Bone marrow (tissue), 2 donors: Measurements from ENCODE around the gene LSM14A.
"Not testable (repeated sequence)": the region's sequence is repeated elsewhere in the genome, so short reads cannot be mapped to it uniquely, and the experiment has no call there.

Source experiments
- DNase-seq, 2 donors: peaks; one replicate each; lab custom pipeline; 2025; lab: John Stamatoyannopoulos, UW

Gene LSM14A

DNA sequence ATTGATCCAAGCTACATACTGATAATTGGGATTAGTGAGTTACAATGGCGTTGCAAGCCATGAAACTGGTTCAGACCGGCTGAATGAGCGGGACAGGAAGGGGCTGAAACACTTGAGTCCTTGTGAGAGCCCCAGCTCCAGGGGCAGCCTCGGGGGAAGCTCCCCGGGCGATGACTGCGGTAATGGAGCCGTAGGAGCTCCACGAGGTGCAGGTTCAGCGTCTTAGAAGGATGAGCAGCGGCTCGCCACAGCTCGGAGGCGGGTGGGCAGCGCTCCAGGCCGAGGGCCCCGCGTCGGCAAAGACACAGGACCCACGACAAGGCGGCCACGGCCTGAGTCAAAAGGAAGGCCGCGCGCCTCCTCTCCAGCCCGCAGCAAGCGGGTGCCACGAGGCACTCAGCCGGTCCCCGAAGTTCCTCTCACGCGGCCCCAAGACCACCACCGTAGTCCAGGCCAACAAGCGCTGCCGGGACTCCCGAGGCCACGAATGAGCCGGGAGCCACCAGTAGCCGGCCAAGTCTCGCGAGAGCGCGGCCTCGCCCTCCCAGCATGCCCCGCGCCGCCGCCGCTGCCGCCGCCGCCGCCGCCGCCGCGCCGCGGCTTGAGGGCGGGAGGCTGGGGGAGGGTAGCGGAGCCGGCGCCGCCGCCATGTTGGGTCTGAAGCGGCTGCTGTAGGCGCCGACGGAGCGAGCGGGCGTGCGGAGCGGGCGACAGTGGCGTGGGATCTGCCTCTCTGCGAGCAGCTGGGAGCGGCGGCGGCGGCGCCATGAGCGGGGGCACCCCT lies at the start of gene LSM14A:
TSS of gene LSM14A (plus strand) at position 628 of the 784 bp plus-strand sequence. CDS start at position 767, 139 bp downstream.
- peak; percentile 64 to 84 for DNase-seq

GRCh38 chr19:34124828-34125227 lies 47.5 kb upstream of the LSM14A start:
- DNase-seq, result no peak

- no peak for DNase-seq
Observed at GRCh38 chr19:34126966-34127365, 45.3 kb upstream of the LSM14A start.

GRCh38 chr19:34127684-34128189 lies 44.6 kb upstream of the LSM14A start:
- no peak for DNase-seq

DNA sequence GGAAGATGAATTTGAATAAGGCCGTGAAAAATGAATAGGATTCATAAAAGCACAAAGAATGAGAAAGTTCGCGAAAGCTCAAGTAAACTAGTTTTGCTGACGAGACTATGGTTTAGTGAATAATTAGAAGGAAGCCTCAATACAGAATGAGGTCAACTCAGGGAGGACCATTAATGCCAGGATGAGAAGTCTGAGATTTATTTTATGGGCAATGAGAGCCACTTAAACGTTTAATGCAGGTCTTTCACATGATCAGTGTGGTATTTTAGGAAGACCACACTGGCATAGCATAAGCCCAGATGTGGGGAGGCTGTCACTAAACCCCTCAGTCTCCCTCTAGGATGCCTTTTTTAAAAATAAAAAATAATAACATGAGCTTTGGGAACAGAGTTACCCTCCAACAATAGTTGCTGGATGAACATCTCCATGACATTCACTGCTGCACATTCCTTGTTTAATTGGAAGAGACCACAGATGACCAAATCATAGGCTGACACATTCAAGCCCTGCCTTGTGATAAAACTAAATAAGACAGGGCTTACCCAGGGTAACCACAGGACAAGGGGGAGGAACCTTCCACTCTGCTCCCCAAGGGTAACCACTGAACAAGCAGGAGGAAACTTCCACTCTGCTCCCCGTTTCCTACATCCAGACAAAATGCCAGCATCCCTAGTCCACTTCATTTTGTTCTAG lies 43.6 kb upstream of the LSM14A start:
- no peak for DNase-seq

- DNase-seq, result no peak
Observed at GRCh38 chr19:34131100-34131499, 41.2 kb upstream of the LSM14A start.

GRCh38 chr19:34132145-34132544 lies 40.2 kb upstream of the LSM14A start:
- DNase-seq, result not testable (repeated sequence)

- DNase-seq, result not testable (repeated sequence)
Observed at GRCh38 chr19:34132706-34133105, 39.6 kb upstream of the LSM14A start.

DNA sequence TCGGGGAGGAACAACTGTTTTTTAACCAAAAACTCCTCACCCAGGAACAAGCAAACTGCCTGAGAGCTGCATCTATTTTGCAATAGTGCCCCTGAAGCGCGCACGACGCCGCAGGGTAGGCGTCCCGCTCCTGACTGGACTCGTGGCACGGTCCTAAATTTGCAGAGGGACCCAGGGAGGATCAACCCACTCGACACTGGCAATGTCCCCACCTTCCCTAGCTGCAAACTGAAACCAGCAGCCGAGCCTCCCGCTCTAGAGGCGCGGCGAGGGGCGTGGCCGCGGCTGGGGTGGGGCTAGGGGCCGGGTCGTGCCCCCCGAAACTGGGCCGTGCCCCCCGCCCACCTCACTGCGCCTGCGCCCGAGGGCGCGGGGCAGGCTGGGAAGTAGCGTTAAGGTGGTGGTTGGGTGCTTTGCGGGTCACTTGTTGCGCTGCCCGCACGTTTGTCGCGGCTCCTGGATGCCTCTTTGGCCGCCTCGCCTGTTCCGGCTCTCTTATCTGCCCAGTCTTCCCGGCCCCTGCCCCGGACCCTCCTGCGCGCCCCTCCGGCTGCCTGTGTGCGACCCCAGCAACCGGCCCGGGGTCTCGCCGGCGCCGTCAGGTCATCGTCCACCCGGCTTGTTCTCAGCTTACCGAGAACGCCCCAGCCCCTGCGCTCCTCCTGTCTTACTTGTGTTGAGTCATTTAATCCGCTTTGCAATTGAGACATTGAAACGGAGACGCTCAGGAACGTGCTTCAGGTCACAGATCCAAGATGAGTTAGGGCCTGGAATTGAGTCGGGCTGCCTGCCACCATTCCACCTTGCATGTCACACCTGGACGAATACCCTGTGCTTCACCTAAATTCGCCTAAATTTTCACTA lies 37.9 kb upstream of the LSM14A start:
- peak; percentile 31 to 65 for DNase-seq

DNA sequence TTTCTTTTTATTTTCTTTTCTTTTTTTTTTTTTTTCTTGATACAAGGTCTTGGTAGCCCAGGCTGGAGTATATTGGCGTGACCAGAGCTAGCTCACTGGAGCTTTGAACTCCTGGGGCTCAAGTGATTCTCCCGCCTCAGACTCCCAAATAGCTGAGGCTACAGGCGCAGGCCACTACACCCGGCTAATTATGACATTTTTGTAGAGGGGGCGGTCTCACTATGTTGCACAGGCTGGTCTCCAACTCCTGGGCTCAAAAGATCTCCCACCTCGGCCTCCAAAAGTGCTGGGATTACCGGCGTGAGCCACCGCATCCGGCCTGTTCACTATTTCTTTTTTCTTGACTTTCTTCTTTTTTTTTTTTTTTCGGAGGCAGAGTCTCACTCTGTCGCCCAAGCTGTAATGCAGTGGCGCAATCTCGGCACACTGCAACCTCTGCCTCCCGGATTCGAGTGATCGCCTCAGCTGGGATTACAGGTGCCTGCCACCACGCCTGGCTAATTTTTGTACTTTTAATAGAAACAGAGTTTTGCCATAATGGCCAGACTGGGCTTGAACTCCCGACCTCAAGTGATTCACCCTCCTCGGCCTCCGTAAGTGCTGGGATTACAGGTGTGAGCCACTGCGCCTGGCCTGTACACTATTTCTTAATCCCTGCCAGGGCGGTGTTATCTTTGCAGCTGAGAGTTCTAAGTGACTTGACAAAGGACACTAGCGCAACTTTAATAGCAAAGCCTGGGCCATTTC lies 37.1 kb upstream of the LSM14A start:
- DNase-seq, result no peak

DNA sequence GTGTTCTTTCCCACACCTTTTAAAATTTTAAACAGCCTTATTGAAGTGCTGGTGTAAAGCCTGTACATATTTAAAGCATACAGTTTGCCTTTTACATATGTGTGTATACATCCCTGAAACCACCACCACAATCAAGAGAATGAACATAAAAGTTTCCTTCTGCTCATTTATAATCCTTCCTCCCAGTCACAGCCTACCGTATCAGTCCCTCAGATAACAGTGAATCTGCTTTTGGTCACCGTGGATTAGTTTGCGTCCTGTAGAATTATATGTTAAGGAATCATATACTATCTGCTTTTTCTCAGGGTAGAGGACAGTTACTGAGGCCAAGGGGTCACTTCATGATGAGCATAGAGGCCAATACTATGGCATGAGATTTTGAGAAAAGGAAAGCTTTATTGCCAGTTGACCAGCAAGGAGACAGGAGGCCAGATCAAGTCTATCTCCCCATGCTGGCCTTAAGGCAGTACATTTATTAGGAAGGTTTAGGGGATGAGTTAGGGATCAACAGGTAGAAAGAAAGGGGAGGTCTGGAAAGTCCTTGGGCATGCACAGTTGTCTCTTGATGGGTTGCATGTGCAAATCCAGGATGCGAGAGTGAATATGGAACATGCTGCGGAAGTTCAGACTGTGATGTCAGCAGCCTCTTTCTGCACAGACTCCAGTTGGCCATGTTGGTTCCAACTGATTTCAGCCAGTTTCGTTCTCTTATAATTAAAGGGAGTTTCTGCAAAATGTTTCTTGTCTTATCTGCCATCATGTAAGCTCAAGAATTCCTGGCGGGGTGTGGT lies 36.3 kb upstream of the LSM14A start:
- no peak for DNase-seq

DNA sequence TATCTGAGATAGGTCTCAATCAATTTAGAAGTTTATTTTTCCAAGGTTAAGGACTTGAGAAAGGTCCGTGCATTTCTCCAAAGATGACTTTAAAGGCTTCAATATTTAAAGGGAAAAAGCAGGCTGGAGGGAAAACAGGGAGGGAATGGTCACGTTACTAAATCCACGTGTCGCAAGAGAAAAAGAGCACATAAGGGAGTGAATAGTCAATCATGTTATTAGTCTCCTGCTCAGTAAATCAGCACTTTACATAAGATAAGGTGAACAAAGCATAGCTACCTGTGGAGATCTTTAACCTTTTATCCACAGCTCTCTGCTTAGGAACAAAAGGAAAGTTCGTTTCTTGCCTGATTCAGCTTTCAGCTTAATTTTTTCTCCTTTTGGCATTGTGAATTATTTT lies 31.3 kb upstream of the LSM14A start:
- DNase-seq, result no peak

- DNase-seq, result no peak
Observed at GRCh38 chr19:34142440-34142839, 29.9 kb upstream of the LSM14A start.

- DNase-seq, result peak in 1 of 2 donors; percentile 48
Observed at GRCh38 chr19:34145741-34146202, 26.5 kb upstream of the LSM14A start.

- DNase-seq, result no peak
Observed at GRCh38 chr19:34148658-34149185, 23.6 kb upstream of the LSM14A start.

DNA sequence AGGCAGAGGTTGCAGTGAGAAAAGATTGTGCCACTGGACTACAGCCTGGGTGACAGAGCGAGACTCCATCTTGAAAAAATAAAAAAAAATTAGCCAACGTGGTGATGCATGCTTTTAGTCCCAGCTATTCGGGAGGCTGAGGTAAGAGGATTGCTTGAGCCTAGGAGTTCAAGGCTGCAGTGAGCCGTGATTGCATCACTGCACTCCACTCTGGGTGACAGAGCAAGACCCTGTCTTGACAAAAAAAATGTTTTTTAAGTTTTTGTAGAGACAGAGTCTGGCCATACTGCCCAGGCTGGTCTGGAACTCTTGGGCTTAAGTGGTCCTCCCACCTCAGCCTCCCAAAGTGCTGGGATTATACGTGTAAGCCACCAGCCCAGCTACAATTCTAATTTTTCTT lies 22.4 kb upstream of the LSM14A start:
- DNase-seq, result no peak

GRCh38 chr19:34150558-34150957 lies 21.7 kb upstream of the LSM14A start:
- no peak for DNase-seq

DNA sequence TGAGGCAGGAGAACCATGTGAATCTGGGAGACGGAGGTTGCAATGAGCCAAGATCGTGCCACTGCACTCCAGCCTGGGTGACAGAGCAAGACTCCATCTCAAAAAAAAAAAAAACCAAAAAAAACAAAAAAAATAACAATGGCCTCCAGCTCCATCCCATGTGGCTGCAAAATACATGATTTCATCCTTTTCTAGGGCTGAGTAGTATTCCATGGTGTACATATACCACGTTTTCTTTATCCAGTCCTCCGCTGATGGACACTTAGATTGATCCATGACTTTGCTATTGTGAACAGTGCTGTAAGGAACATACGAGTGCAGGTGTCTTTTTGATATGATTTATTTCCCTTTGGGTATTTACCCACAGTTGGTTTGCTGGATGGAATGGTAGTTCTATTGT lies 20.9 kb upstream of the LSM14A start:
- no peak for DNase-seq

- DNase-seq, result no peak
Observed at GRCh38 chr19:34154401-34154800, 17.9 kb upstream of the LSM14A start.

GRCh38 chr19:34155686-34156085 lies 16.6 kb upstream of the LSM14A start:
- DNase-seq, result no peak
